GM12801 (cell line): ENCODE results near the gene KCNN1.

Source experiments
- TF ChIP-seq, protein P1 (sequence below): IDR thresholded peaks from one replicate; pipeline ENCODE4 v1.5.1; 2011; ENCODE audit warnings: control low read depth; ENCODE audit not compliant: insufficient read length; ENCODE audit errors: extremely low read depth

The KCNN1 gene

DNA sequence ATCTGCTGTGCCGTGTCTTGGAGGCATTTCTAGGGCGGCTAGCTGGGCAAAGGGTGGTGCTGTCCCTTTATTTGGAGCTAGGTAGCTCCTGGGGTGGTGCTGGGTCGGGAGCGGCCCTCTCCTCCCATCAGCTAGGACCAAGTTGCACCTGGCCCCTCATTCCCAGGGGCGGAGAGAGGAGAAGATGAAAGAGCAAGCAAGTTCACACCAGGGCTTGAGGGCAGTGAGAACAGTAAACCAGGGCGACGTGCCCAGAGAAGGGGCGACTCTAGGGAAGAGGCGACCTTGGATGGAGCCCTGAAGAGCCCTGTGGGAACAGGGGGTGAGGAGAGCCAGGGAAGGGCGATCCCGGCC lies 17.0 kb upstream of the KCNN1 start:
- TF ChIP-seq, protein P1, sequence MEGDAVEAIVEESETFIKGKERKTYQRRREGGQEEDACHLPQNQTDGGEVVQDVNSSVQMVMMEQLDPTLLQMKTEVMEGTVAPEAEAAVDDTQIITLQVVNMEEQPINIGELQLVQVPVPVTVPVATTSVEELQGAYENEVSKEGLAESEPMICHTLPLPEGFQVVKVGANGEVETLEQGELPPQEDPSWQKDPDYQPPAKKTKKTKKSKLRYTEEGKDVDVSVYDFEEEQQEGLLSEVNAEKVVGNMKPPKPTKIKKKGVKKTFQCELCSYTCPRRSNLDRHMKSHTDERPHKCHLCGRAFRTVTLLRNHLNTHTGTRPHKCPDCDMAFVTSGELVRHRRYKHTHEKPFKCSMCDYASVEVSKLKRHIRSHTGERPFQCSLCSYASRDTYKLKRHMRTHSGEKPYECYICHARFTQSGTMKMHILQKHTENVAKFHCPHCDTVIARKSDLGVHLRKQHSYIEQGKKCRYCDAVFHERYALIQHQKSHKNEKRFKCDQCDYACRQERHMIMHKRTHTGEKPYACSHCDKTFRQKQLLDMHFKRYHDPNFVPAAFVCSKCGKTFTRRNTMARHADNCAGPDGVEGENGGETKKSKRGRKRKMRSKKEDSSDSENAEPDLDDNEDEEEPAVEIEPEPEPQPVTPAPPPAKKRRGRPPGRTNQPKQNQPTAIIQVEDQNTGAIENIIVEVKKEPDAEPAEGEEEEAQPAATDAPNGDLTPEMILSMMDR = no peak

GRCh38 chr19:17950310-17951156 lies 16.4 kb upstream of the KCNN1 start:
- TF ChIP-seq, protein P1 = no peak

DNA sequence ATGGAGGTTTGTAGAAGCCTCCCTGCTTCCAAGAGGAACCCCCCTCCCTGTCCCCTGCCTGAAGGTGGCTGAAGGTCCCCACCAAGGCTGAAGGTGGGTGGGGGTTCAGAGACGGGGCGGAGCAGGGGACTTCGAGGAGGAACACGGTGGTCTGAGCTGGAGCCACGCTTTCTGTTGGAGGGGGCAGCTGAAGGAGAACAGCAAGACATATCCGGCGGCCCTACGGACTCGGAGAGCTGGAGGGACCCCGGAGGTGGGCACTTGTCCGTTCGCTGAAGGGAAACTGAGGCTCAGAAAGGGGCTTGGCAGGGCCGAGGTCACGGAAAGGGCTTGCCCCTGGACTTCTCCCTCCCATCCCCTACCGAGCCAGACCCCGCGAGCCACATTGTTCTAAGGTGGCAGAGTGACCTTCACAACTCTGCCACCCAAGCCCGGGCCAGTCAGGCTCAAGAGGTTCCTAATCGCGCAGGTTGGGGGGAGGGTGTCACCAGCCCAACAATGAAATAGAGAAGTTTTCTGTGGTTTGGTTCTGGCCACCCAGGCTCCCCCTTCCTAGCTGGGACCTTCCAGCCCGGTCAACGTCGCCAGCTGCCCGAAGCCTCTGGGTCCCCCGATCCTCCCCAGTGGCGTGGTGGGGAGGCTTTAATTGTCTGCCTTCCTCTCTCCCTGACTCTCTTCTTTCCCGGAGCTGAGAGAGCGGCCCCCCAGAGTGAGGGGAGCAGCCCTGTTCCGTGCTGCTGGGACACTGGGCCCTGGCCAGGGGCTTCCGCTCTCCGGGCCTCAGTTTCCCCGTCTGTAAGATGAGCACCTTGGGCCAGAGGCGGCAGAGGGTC lies 15.5 kb upstream of the KCNN1 start:
- TF ChIP-seq, protein P1 = no peak

DNA sequence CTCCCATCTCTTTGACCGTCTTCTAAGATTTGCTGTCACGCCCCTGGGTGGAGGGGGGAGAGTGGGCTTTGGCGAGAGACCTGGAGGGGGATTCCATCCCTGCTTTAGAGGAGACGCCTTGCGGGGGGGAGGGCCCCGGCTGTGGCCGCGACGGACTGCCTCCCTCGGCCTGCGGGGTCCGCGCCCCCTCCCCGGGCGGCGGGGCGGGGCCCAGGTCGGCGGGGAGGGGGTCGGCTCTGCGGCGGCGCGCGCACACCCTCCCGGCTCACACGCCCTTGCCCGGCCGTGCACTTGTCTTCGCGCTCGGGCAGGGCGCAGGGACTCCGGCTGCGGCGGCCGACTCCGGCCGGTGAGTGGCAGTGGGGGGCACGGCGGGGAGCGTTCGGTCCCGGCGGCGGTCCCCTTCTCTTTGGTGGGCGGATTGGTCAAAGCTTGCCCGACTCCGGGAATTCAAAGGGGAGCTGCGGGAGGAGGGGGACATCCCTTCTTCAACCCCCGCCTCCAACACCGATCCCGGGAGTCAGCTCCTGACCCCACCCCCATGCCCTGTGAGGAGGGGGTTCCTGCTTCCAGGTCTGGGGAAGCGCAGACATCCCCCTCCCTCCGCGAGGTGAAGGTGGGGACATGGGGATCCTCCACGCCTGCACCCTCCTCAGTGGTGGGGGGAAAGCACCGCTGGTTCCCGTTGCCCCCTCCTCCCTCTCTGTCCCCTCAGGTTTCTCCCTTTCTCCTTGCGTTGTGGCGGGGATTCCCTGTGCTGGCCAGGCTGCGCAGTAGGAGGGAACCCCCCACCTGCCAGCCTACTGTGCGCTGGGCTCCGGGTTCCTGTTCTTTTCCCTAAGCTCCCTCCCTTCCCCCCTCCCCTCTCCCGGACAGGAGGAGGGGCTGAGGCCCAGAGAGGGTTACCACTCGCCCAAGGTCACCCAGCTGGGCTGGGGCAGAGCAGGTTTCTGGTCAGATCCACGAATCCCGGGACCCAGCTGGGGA lies 14.6 kb upstream of the KCNN1 start:
- TF ChIP-seq, protein P1 = no peak

GRCh38 chr19:17953316-17953801 lies 13.5 kb upstream of the KCNN1 start:
- TF ChIP-seq, protein P1 = no peak

- TF ChIP-seq, protein P1 = no peak
These were observed 13.0 kb upstream of the KCNN1 start for GRCh38 chr19:17953869-17954268.

DNA sequence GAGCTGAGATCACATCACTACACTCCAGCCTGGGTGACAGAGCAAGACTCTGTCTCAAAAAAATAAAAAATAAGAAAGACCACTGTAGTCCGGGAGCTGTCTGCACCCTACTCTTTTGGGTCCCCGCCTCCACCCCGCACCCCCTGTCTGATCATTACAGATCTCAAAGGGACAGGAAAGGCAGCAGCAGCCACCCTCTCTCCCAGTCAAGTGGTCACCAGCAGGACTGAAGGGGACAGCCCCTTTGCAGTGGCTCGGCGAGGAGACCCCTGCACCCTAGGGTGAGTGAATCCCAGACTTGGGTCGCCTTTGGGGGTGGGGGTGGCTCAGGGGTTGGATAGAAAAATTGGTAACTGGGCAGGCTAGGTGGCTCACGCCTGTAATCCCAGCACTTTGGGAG lies 12.5 kb upstream of the KCNN1 start:
- TF ChIP-seq, protein P1 = no peak
